GM12878 (cell line): ENCODE data around the gene MFAP2.

Source experiments
- BCLAF1 ChIP-seq: fragments of 450-650 bp; IDR thresholded peaks from 2 replicates; pipeline ENCODE4 v1.6.1; 2017; ENCODE audit warnings: antibody characterized with exemption, mild to moderate bottlenecking, moderate library complexity
- ESRRA ChIP-seq: IDR thresholded peaks from 2 replicates; pipeline ENCODE4 v1.6.1; 2012; ENCODE audit warnings: mild to moderate bottlenecking, low read length, improper control_type of control experiment
- EZH2 ChIP-seq: IDR thresholded peaks from 2 replicates; pipeline ENCODE4 v1.6.1; 2012; ENCODE audit warnings: low read depth, mild to moderate bottlenecking, control low read depth, inconsistent platforms, low read length, borderline replicate concordance; ENCODE audit not compliant: control insufficient read depth
- FOXK2 ChIP-seq: fragments of 450-650 bp; IDR thresholded peaks from 2 replicates; pipeline ENCODE4 v1.6.1; 2017; ENCODE audit warnings: mild to moderate bottlenecking, moderate library complexity
- MEF2B ChIP-seq: fragments of 450-650 bp; IDR thresholded peaks from 2 replicates; pipeline ENCODE4 v1.6.1; 2018; ENCODE audit warnings: mild to moderate bottlenecking, moderate library complexity; ENCODE audit not compliant: partially characterized antibody, poor library complexity, severe bottlenecking
- NBN ChIP-seq: fragments of 450-650 bp; IDR thresholded peaks from 2 replicates; pipeline ENCODE4 v1.6.1; 2016
- RAD21 ChIP-seq: IDR thresholded peaks from 2 replicates; pipeline ENCODE4 v1.6.1; 2011; ENCODE audit warnings: mild to moderate bottlenecking, low read depth, low read length, moderate library complexity; ENCODE audit not compliant: insufficient read depth
- REST ChIP-seq: IDR thresholded peaks from 2 replicates; pipeline ENCODE4 v1.6.1; 2012; ENCODE audit warnings: mild to moderate bottlenecking, low read depth, low read length
- SKIL ChIP-seq: fragments of 450-650 bp; IDR thresholded peaks from 2 replicates; pipeline ENCODE4 v1.6.1; 2017; ENCODE audit warnings: mild to moderate bottlenecking, low read depth, inconsistent platforms; ENCODE audit not compliant: poor library complexity, severe bottlenecking
- TCF7 ChIP-seq: IDR thresholded peaks from 2 replicates; pipeline ENCODE4 v1.6.1; 2014; ENCODE audit warnings: antibody characterized with exemption, borderline replicate concordance
- ZBTB40 ChIP-seq: fragments of 450-650 bp; IDR thresholded peaks from 2 replicates; pipeline ENCODE4 v1.6.1; 2016; ENCODE audit warnings: mild to moderate bottlenecking, moderate library complexity, borderline replicate concordance
- ZNF24 ChIP-seq: fragments of 450-650 bp; IDR thresholded peaks from 2 replicates; pipeline ENCODE4 v1.6.1; 2017; ENCODE audit warnings: antibody characterized with exemption, mild to moderate bottlenecking
- ZNF592 ChIP-seq: fragments of 450-650 bp; IDR thresholded peaks from 2 replicates; pipeline ENCODE4 v1.6.1; 2017; ENCODE audit warnings: mild to moderate bottlenecking, moderate library complexity

GRCh38 chr1:16968372-16968771 is 12.0 kb downstream of the MFAP2 start:
- TF ChIP-seq MEF2B (no peak), SKIL (no peak), EZH2 (no peak), BCLAF1 (no peak), REST (no peak), ZNF592 (no peak), NBN (no peak), ESRRA (no peak), TCF7 (no peak), RAD21 (no peak), FOXK2 (no peak), ZNF24 (no peak), ZBTB40 (no peak)
